ENCODE results near the gene RPL38.

GRCh38 chr17:74252211-74252610, 48.7 kb downstream of the RPL38 start:
- TF ChIP-seq POLR2AphosphoS5 (IDR thresholded peaks at IDR 0.05; ENCODE audit: insufficient read depth in 1 of 2, low read depth in 1 of 2) (no peak), CTCF (IDR thresholded peaks at IDR 0.05) (no peak), POLR2A (IDR thresholded peaks at IDR 0.05) (no peak)
